ENCODE measurements around the gene STAT2. TPM values are rescaled to one million over a fixed set of nuclear protein-coding genes. Genes with fewer than 3 reads are reported as not detected.

Gene STAT2
- total and polyA plus RNA-seq, 2 of the 13 experiments (the other 11 are each of a cell fraction or from before 2014, with no cell fraction given), result 43.5 to 84.6 TPM

- TF ChIP-seq, protein P1, sequence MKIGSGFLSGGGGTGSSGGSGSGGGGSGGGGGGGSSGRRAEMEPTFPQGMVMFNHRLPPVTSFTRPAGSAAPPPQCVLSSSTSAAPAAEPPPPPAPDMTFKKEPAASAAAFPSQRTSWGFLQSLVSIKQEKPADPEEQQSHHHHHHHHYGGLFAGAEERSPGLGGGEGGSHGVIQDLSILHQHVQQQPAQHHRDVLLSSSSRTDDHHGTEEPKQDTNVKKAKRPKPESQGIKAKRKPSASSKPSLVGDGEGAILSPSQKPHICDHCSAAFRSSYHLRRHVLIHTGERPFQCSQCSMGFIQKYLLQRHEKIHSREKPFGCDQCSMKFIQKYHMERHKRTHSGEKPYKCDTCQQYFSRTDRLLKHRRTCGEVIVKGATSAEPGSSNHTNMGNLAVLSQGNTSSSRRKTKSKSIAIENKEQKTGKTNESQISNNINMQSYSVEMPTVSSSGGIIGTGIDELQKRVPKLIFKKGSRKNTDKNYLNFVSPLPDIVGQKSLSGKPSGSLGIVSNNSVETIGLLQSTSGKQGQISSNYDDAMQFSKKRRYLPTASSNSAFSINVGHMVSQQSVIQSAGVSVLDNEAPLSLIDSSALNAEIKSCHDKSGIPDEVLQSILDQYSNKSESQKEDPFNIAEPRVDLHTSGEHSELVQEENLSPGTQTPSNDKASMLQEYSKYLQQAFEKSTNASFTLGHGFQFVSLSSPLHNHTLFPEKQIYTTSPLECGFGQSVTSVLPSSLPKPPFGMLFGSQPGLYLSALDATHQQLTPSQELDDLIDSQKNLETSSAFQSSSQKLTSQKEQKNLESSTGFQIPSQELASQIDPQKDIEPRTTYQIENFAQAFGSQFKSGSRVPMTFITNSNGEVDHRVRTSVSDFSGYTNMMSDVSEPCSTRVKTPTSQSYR (CRISPR knock-in tag; IDR thresholded peaks at IDR 0.05; ENCODE audit: borderline replicate concordance), result no peak
- TF ChIP-seq MLXIP (CRISPR knock-in tag; IDR thresholded peaks at IDR 0.05; ENCODE audit: borderline replicate concordance) (no peak), ARNTL (CRISPR knock-in tag; IDR thresholded peaks at IDR 0.05) (peak; percentile 68; the same call in 1 of the 2 replicates), RFXAP (CRISPR knock-in tag; IDR thresholded peaks at IDR 0.05; ENCODE audit: borderline replicate concordance) (peak; percentile 58; the same call in 1 of the 2 replicates), CAMTA2 (CRISPR knock-in tag; IDR thresholded peaks at IDR 0.05; ENCODE audit: borderline replicate concordance) (no peak), ZNF367 (CRISPR knock-in tag; IDR thresholded peaks at IDR 0.05; ENCODE audit: borderline replicate concordance) (no peak), KLF9 (CRISPR knock-in tag; IDR thresholded peaks at IDR 0.05; ENCODE audit: low read depth) (no peak), ZBTB1 (CRISPR knock-in tag; IDR thresholded peaks at IDR 0.05; ENCODE audit: borderline replicate concordance) (no peak), ZSCAN29 (CRISPR knock-in tag; conservative IDR thresholded peaks at IDR 0.05) (no peak; the same call in 1 of the 2 replicates), ZNF441 (CRISPR knock-in tag; IDR thresholded peaks at IDR 0.05; ENCODE audit: borderline replicate concordance) (no peak), NFKB2 (CRISPR knock-in tag; IDR thresholded peaks at IDR 0.05; ENCODE audit: borderline replicate concordance) (peak; percentile 44; the same call in 1 of the 2 replicates), ATM (IDR thresholded peaks at IDR 0.05; ENCODE audit: borderline replicate concordance) (no peak), MXD1 (CRISPR knock-in tag; IDR thresholded peaks at IDR 0.05) (0 out of 2 replicates have a peak, but pooled peaks have one; percentile 24), SMYD3 (CRISPR knock-in tag; IDR thresholded peaks at IDR 0.05) (0 out of 2 replicates have a peak, but pooled peaks have one; percentile 30), ZNF496 (CRISPR knock-in tag; IDR thresholded peaks at IDR 0.05; ENCODE audit: insufficient replicate concordance) (no peak)
- TF ChIP-seq, protein P2, sequence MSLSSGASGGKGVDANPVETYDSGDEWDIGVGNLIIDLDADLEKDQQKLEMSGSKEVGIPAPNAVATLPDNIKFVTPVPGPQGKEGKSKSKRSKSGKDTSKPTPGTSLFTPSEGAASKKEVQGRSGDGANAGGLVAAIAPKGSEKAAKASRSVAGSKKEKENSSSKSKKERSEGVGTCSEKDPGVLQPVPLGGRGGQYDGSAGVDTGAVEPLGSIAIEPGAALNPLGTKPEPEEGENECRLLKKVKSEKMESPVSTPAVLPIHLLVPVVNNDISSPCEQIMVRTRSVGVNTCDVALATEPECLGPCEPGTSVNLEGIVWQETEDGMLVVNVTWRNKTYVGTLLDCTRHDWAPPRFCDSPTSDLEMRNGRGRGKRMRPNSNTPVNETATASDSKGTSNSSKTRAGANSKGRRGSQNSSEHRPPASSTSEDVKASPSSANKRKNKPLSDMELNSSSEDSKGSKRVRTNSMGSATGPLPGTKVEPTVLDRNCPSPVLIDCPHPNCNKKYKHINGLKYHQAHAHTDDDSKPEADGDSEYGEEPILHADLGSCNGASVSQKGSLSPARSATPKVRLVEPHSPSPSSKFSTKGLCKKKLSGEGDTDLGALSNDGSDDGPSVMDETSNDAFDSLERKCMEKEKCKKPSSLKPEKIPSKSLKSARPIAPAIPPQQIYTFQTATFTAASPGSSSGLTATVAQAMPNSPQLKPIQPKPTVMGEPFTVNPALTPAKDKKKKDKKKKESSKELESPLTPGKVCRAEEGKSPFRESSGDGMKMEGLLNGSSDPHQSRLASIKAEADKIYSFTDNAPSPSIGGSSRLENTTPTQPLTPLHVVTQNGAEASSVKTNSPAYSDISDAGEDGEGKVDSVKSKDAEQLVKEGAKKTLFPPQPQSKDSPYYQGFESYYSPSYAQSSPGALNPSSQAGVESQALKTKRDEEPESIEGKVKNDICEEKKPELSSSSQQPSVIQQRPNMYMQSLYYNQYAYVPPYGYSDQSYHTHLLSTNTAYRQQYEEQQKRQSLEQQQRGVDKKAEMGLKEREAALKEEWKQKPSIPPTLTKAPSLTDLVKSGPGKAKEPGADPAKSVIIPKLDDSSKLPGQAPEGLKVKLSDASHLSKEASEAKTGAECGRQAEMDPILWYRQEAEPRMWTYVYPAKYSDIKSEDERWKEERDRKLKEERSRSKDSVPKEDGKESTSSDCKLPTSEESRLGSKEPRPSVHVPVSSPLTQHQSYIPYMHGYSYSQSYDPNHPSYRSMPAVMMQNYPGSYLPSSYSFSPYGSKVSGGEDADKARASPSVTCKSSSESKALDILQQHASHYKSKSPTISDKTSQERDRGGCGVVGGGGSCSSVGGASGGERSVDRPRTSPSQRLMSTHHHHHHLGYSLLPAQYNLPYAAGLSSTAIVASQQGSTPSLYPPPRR (CRISPR knock-in tag; IDR thresholded peaks at IDR 0.05; ENCODE audit: borderline replicate concordance), result peak; percentile 29; the same call in 1 of the 2 replicates
These were observed at the start of gene STAT2 (continued) for GRCh38 chr12:56359851-56360767.
